HEK293 (cell line): ENCODE measurements around the gene ASCC1.
A peak's percentile ranks its signal among the peaks of the same experiment; 100 is the strongest.

Experiments
- CTCF ChIP-seq: fragments of 450-650 bp; formaldehyde crosslinking; IDR thresholded peaks from 2 replicates; pipeline ENCODE4 v1.5.1; 2016; ENCODE audit warnings: missing biosample characterization, missing genetic modification characterization
- GLIS1 ChIP-seq: fragments of 450-650 bp; formaldehyde crosslinking; IDR thresholded peaks from 2 replicates; pipeline ENCODE4 v1.5.1; 2016; ENCODE audit warnings: missing biosample characterization, missing genetic modification characterization
- HOXD13 ChIP-seq: sonication (generic); formaldehyde crosslinking; IDR thresholded peaks from 2 replicates; pipeline ENCODE4 v1.8.0; 2022; ENCODE audit warnings: missing genetic modification reagents, borderline replicate concordance
- INSM2 ChIP-seq: fragments of 450-650 bp; formaldehyde crosslinking; IDR thresholded peaks from 2 replicates; pipeline ENCODE4 v1.5.1; 2016; ENCODE audit warnings: missing biosample characterization, missing genetic modification characterization
- KLF1 ChIP-seq: fragments of 450-650 bp; formaldehyde crosslinking; IDR thresholded peaks from 2 replicates; pipeline ENCODE4 v1.5.1; 2016; ENCODE audit warnings: missing biosample characterization, missing genetic modification characterization
- PATZ1 ChIP-seq: fragments of 450-650 bp; formaldehyde crosslinking; IDR thresholded peaks from 2 replicates; pipeline ENCODE4 v1.5.1; 2016; ENCODE audit warnings: missing biosample characterization, missing genetic modification characterization
- PBX3 ChIP-seq: sonication (generic); formaldehyde crosslinking; IDR thresholded peaks from 2 replicates; pipeline ENCODE4 v1.8.1; 2022; ENCODE audit warnings: mild to moderate bottlenecking, moderate library complexity, missing genetic modification reagents
- RBAK ChIP-seq: fragments of 450-650 bp; formaldehyde crosslinking; IDR thresholded peaks from 2 replicates; pipeline ENCODE4 v1.5.1; 2016; ENCODE audit warnings: missing biosample characterization, missing genetic modification characterization
- SCRT1 ChIP-seq: fragments of 450-650 bp; formaldehyde crosslinking; IDR thresholded peaks from 2 replicates; pipeline ENCODE4 v1.5.1; 2016; ENCODE audit warnings: missing biosample characterization, missing genetic modification characterization, borderline replicate concordance
- TRIM28 ChIP-seq: IDR thresholded peaks from 2 replicates; pipeline ENCODE4 v1.6.1; 2011; ENCODE audit warnings: low read length, control low read depth, borderline replicate concordance
- ZBTB10 ChIP-seq: fragments of 450-650 bp; formaldehyde crosslinking; IDR thresholded peaks from 2 replicates; pipeline ENCODE4 v1.5.1; 2016; ENCODE audit warnings: missing biosample characterization, missing genetic modification characterization
- ZBTB44 ChIP-seq: fragments of 450-650 bp; IDR thresholded peaks from 2 replicates; pipeline ENCODE4 v1.5.1; 2018; ENCODE audit warnings: missing biosample characterization, mild to moderate bottlenecking, missing genetic modification characterization
- ZFP69B ChIP-seq: fragments of 450-650 bp; formaldehyde crosslinking; IDR thresholded peaks from 2 replicates; pipeline ENCODE4 v1.5.1; 2016; ENCODE audit warnings: missing biosample characterization, missing genetic modification characterization
- ZIC2 ChIP-seq: fragments of 450-650 bp; formaldehyde crosslinking; IDR thresholded peaks from 2 replicates; pipeline ENCODE4 v1.5.1; 2016; ENCODE audit warnings: missing biosample characterization, missing genetic modification characterization
- ZNF132 ChIP-seq: fragments of 450-650 bp; formaldehyde crosslinking; IDR thresholded peaks from 2 replicates; pipeline ENCODE4 v1.5.1; 2017; ENCODE audit warnings: missing biosample characterization, missing genetic modification characterization, borderline replicate concordance
- ZNF155 ChIP-seq: fragments of 450-650 bp; formaldehyde crosslinking; IDR thresholded peaks from 2 replicates; pipeline ENCODE4 v1.5.1; 2016; ENCODE audit warnings: missing biosample characterization, missing genetic modification characterization
- ZNF211 ChIP-seq: fragments of 450-650 bp; formaldehyde crosslinking; IDR thresholded peaks from 2 replicates; pipeline ENCODE4 v1.5.1; 2016; ENCODE audit warnings: low read depth, missing biosample characterization, missing genetic modification characterization
- ZNF214 ChIP-seq: fragments of 450-650 bp; formaldehyde crosslinking; IDR thresholded peaks from 2 replicates; pipeline ENCODE4 v1.5.1; 2017; ENCODE audit warnings: missing biosample characterization, mild to moderate bottlenecking, missing genetic modification characterization, borderline replicate concordance
- ZNF223 ChIP-seq: fragments of 450-650 bp; formaldehyde crosslinking; IDR thresholded peaks from 2 replicates; pipeline ENCODE4 v1.5.1; 2016; ENCODE audit warnings: missing biosample characterization, missing genetic modification characterization
- ZNF416 ChIP-seq: fragments of 450-650 bp; formaldehyde crosslinking; IDR thresholded peaks from 2 replicates; pipeline ENCODE4 v1.5.1; 2016; ENCODE audit warnings: missing biosample characterization, missing genetic modification characterization
- ZNF423 ChIP-seq: fragments of 450-650 bp; formaldehyde crosslinking; IDR thresholded peaks from 2 replicates; pipeline ENCODE4 v1.5.1; 2016; ENCODE audit warnings: missing biosample characterization, missing genetic modification characterization
- ZNF48 ChIP-seq: fragments of 450-650 bp; formaldehyde crosslinking; IDR thresholded peaks from 2 replicates; pipeline ENCODE4 v1.5.1; 2016; ENCODE audit warnings: missing biosample characterization, missing genetic modification characterization
- ZNF513 ChIP-seq: fragments of 450-650 bp; IDR thresholded peaks from 2 replicates; pipeline ENCODE4 v1.5.1; 2018; ENCODE audit warnings: missing biosample characterization, missing genetic modification characterization
- ZNF549 ChIP-seq: fragments of 450-650 bp; IDR thresholded peaks from 2 replicates; pipeline ENCODE4 v1.5.1; 2018; ENCODE audit warnings: missing biosample characterization, missing genetic modification characterization, mild to moderate bottlenecking, inconsistent platforms, moderate library complexity
- ZNF600 ChIP-seq: fragments of 450-650 bp; formaldehyde crosslinking; IDR thresholded peaks from 2 replicates; pipeline ENCODE4 v1.5.1; 2016; ENCODE audit warnings: missing biosample characterization, missing genetic modification characterization
- ZNF624 ChIP-seq: fragments of 450-650 bp; formaldehyde crosslinking; IDR thresholded peaks from 2 replicates; pipeline ENCODE4 v1.5.1; 2017; ENCODE audit warnings: missing biosample characterization, missing genetic modification characterization
- ZNF776 ChIP-seq: fragments of 450-650 bp; formaldehyde crosslinking; IDR thresholded peaks from 2 replicates; pipeline ENCODE4 v1.5.0; 2017; ENCODE audit warnings: missing biosample characterization, missing genetic modification characterization, borderline replicate concordance
- ZNF830 ChIP-seq: fragments of 450-650 bp; IDR thresholded peaks from 2 replicates; pipeline ENCODE4 v1.5.0; 2018; ENCODE audit warnings: missing biosample characterization, missing genetic modification characterization, low read depth, mild to moderate bottlenecking, moderate library complexity

Gene ASCC1

GRCh38 chr10:72243822-72244437 is 27.9 kb upstream of the ASCC1 start (continued):
- TF ChIP-seq SCRT1 (no peak), ZNF48 (tag by site-specific recombination) (no peak), ZNF223 (no peak), ZNF416 (tag by site-specific recombination) (no peak), KLF1 (tag by site-specific recombination) (peak; percentile 92), TRIM28 (no peak; the same call in none of the 2 replicates), ZNF423 (tag by site-specific recombination) (no peak), ZNF549 (tag by site-specific recombination) (no peak), PATZ1 (tag by site-specific recombination) (peak; percentile 33; the same call in 1 of the 2 replicates), ZNF600 (peak; percentile 68; the same call in 1 of the 2 replicates), ZNF776 (tag by site-specific recombination) (no peak), HOXD13 (CRISPR knock-in tag) (no peak), CTCF (tag by site-specific recombination) (peak; percentile 66), ZFP69B (no peak; the same call in 1 of the 2 replicates), GLIS1 (tag by site-specific recombination) (no peak), PBX3 (CRISPR knock-in tag) (no peak), ZBTB10 (tag by site-specific recombination) (no peak), ZBTB44 (tag by site-specific recombination) (peak; percentile 76), ZNF830 (no peak), ZNF155 (no peak), ZNF624 (tag by site-specific recombination) (no peak), ZNF132 (tag by site-specific recombination) (no peak), INSM2 (tag by site-specific recombination) (no peak), RBAK (tag by site-specific recombination) (no peak), ZIC2 (tag by site-specific recombination) (no peak), ZNF214 (tag by site-specific recombination) (no peak), ZNF513 (tag by site-specific recombination) (no peak; the same call in 1 of the 2 replicates), ZNF211 (tag by site-specific recombination) (no peak)
